ENCODE data around the gene TMEM179.

- TF ChIP-seq POLR2AphosphoS5 (IDR thresholded peaks at IDR 0.05; ENCODE audit: low read depth, low read length), result no peak
- no peak for TF ChIP-seq TAF1 (IDR thresholded peaks at IDR 0.05; ENCODE audit: borderline replicate concordance, insufficient read depth, low read length)
- TF ChIP-seq REST (IDR thresholded peaks at IDR 0.05; ENCODE audit: insufficient read depth in 1 of 2, low read depth in 2 of 2, low read length in 2 of 2), result no peak
- no peak for TF ChIP-seq FOXP2 (optimal IDR thresholded peaks at IDR 0.05; ENCODE audit: borderline replicate concordance, extremely low read depth, extremely low read length, insufficient read depth)
Observed at GRCh38 chr14:104610749-104611310, 6.3 kb upstream of the TMEM179 start.
